ENCODE results near the gene ACAN. TPM values are rescaled to one million over a fixed set of nuclear protein-coding genes. Genes with fewer than 3 reads are reported as not detected.

Gene ACAN
- total and polyA plus RNA-seq, 2 of the 8 experiments (the other 6 are each of a cell fraction or from before 2014, with no cell fraction given): 0.71 to 0.73 TPM

DNA sequence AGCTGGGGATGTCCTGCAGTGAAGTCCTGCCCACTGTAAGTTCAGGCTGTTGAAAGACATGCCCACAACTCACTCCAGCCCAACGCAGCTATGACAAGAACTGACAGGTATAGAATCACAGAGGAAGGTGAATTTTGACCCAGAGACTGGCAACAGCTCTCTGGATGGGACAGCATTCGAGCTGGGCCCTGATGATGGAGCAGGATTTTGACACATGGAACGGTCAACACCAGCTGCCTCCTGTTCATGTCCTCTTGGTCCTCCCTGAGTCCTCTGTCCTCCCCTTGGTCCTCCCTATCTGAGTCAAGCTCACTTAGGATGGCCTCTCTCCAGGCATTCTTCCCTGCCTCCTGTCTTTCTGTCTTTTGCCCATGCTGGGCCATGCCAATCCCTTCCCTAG lies 15.2 kb upstream of the ACAN start:
- 83% methylated on average over 3 of the region's 3 CpGs; no CpG with 5 or more reads in 1 of the 2 experiments for WGBS, 2 experiments (ENCODE audit: extremely low coverage in 1 of 2, insufficient coverage in 1 of 2, insufficient read length in 1 of 2, insufficient replicate concordance in 2 of 2, low coverage in 1 of 2, low lambda C conversion rate in 2 of 2, missing lambda C conversion rate in 1 of 2)
- Histone ChIP-seq H3K56ac (replicated peaks; ENCODE audit: insufficient read length, low read depth, low read length) (no peak overlapping the region), H2BK120ac (replicated peaks; ENCODE audit: low read depth, low read length) (no peak overlapping the region), H3K36me3 (ENCODE audit: control insufficient read depth in 2 of 4, insufficient read depth in 4 of 4, low read length in 3 of 4) (no peaks in the 10 kb centered on the region), H4K91ac (replicated peaks; ENCODE audit: insufficient read length, low read length) (no peak overlapping the region), H3K14ac (ENCODE audit: insufficient read length) (no peak overlapping the region), H2BK5ac (ENCODE audit: low read depth, low read length) (no peak overlapping the region), H3K9me3 (ENCODE audit: insufficient read depth in 2 of 2, low read depth in 1 of 2, low read length in 1 of 2) (no peaks in the 10 kb centered on the region), H2BK15ac (ENCODE audit: low read length) (no peak overlapping the region), H3K27ac (ENCODE audit: low read depth, low read length) (no peak overlapping the region), H4K8ac (ENCODE audit: extremely low read depth, insufficient read depth, low read length) (no peak overlapping the region), H3K4me2 (ENCODE audit: insufficient read depth in 1 of 2, low read depth in 2 of 2, low read length in 2 of 2) (no peak overlapping the region), H2BK12ac (ENCODE audit: low read depth, low read length) (no peak overlapping the region), H3K4me3 (ENCODE audit: extremely low read depth in 1 of 4, insufficient read depth in 2 of 4, low read depth in 3 of 4, low read length in 4 of 4) (no peak overlapping the region), H3K4ac (replicated peaks; ENCODE audit: insufficient read length, low read depth, low read length) (no peak overlapping the region), H3K9ac (replicated peaks in 1 of 4; ENCODE audit: extremely low read depth in 1 of 4, low read depth in 3 of 4, low read length in 3 of 4) (no peak overlapping the region), H2AFZ (ENCODE audit: low read length) (no peak overlapping the region), H3K27me3 (replicated peaks in 1 of 4; ENCODE audit: control insufficient read depth in 3 of 4, extremely low read depth in 1 of 4, insufficient read depth in 3 of 4, low read length in 3 of 4) (peaks cover 0 to 7% (median 0%) of the 10 kb centered on the region in 4 experiments; a peak in 1 of 7 replicates), H3K18ac (ENCODE audit: extremely low read depth, low read length) (no peak overlapping the region), H3K79me2 (ENCODE audit: control insufficient read depth in 1 of 2, insufficient read depth in 2 of 2, low read length in 2 of 2) (no peaks in the 10 kb centered on the region), H3K23me2 (ENCODE audit: low read depth, low read length) (no peaks in the 10 kb centered on the region), H3K23ac (ENCODE audit: insufficient read length) (no peak overlapping the region), H2BK20ac (ENCODE audit: low read length) (no peak overlapping the region), H3K4me1 (replicated peaks in 1 of 4; ENCODE audit: control insufficient read depth in 3 of 4, insufficient read depth in 4 of 4, low read length in 3 of 4) (peaks cover 1 to 6% (median 4%) of the 10 kb centered on the region in 4 experiments), H4K5ac (ENCODE audit: insufficient read length, low read depth, low read length) (no peak overlapping the region), H4K20me1 (replicated peaks in 1 of 2; ENCODE audit: control insufficient read depth in 1 of 2, insufficient read depth in 2 of 2, low read length in 2 of 2) (no peaks in the 10 kb centered on the region), H2AK5ac (ENCODE audit: low read depth, low read length) (no peak overlapping the region), H3K79me1 (ENCODE audit: low read depth, low read length) (no peaks in the 10 kb centered on the region)
- ChIA-PET CTCF (ENCODE audit: partially characterized antibody) (interaction anchor here (3.9 kb wide), 1 partner anchor 17 kb away, joined by 18 read pairs; no protein-coding TSS in a partner anchor), POLR2A (ENCODE audit: partially characterized antibody) (interaction anchor here (1.0 kb wide), 1 partner anchor 59 kb away, joined by 3 read pairs; no protein-coding TSS in a partner anchor)
- no peak for FAIRE-seq
- DNase-seq (ENCODE audit: low read depth in 1 of 2, low spot score in 2 of 2): peak in 1 of 2 experiments; percentile 10
- no peak for TF ChIP-seq SRF (IDR thresholded peaks at IDR 0.05; ENCODE audit: low read depth, low read length)
- TF ChIP-seq, protein P1, sequence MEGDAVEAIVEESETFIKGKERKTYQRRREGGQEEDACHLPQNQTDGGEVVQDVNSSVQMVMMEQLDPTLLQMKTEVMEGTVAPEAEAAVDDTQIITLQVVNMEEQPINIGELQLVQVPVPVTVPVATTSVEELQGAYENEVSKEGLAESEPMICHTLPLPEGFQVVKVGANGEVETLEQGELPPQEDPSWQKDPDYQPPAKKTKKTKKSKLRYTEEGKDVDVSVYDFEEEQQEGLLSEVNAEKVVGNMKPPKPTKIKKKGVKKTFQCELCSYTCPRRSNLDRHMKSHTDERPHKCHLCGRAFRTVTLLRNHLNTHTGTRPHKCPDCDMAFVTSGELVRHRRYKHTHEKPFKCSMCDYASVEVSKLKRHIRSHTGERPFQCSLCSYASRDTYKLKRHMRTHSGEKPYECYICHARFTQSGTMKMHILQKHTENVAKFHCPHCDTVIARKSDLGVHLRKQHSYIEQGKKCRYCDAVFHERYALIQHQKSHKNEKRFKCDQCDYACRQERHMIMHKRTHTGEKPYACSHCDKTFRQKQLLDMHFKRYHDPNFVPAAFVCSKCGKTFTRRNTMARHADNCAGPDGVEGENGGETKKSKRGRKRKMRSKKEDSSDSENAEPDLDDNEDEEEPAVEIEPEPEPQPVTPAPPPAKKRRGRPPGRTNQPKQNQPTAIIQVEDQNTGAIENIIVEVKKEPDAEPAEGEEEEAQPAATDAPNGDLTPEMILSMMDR (IDR thresholded peaks at IDR 0.05; ENCODE audit: control extremely low read depth in 1 of 3, insufficient read depth in 1 of 3, low read depth in 1 of 3, low read length in 3 of 3): no peak
- TF ChIP-seq, protein P2, sequence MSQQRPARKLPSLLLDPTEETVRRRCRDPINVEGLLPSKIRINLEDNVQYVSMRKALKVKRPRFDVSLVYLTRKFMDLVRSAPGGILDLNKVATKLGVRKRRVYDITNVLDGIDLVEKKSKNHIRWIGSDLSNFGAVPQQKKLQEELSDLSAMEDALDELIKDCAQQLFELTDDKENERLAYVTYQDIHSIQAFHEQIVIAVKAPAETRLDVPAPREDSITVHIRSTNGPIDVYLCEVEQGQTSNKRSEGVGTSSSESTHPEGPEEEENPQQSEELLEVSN (IDR thresholded peaks at IDR 0.05): no peak
- TF ChIP-seq POLR2AphosphoS5 (IDR thresholded peaks at IDR 0.05; ENCODE audit: low read depth, low read length): no peak
- TF ChIP-seq BACH1 (IDR thresholded peaks at IDR 0.05; ENCODE audit: low read length): no peak
- TF ChIP-seq SP2 (IDR thresholded peaks at IDR 0.05; ENCODE audit: low read length): no peak
- no peak for TF ChIP-seq CBX5 (IDR thresholded peaks at IDR 0.05; ENCODE audit: low read depth, low read length)
- TF ChIP-seq, protein P3, sequence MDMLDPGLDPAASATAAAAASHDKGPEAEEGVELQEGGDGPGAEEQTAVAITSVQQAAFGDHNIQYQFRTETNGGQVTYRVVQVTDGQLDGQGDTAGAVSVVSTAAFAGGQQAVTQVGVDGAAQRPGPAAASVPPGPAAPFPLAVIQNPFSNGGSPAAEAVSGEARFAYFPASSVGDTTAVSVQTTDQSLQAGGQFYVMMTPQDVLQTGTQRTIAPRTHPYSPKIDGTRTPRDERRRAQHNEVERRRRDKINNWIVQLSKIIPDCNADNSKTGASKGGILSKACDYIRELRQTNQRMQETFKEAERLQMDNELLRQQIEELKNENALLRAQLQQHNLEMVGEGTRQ (IDR thresholded peaks at IDR 0.05; ENCODE audit: low read length): no peak
- TF ChIP-seq ASH2L (IDR thresholded peaks at IDR 0.05; ENCODE audit: low read length): no peak
- no peak for TF ChIP-seq TAF7 (optimal IDR thresholded peaks at IDR 0.05; ENCODE audit: borderline replicate concordance, low read depth, low read length)
